CD14-positive monocyte (primary cell): ENCODE results near the gene TOX3. TPM values are rescaled to one million over a fixed set of nuclear protein-coding genes. Genes with fewer than 3 reads are reported as not detected.

Source experiments
- DNase-seq, 3 donors: peaks; one replicate each; pipeline ENCODE4 v3.0.0-alpha.2; 2011 to 2022
- H2AFZ ChIP-seq: 2 replicates; pipeline ENCODE4 v1.6.0; 2012; ENCODE audit warnings: mild to moderate bottlenecking, low read depth, low read length, inconsistent platforms; ENCODE audit not compliant: insufficient read depth, poor library complexity, severe bottlenecking
- H3K27ac ChIP-seq, 2 donors: 1 replicate in 1 of 2; 2 replicates in 1 of 2; pipeline ENCODE4 v1.5.1; 2012 to 2013; ENCODE audit warnings: low read length in 2 of 2, control low read depth in 1 of 2, inconsistent platforms in 1 of 2, low read depth in 1 of 2, mild to moderate bottlenecking in 1 of 2
- H3K27me3 ChIP-seq, 2 donors: one replicate each; pipeline versions ENCODE4 v1.6.0 to v1.6.1; 2011 to 2013; ENCODE audit warnings: low read length in 2 of 2; ENCODE audit not compliant: control insufficient read depth in 2 of 2, insufficient read depth in 2 of 2
- H3K36me3 ChIP-seq, 2 donors: replicated peaks in 1 of 2; 1 replicate in 1 of 2; 2 replicates in 1 of 2; pipeline versions ENCODE4 v1.5.1 to v1.6.1; 2012 to 2013; ENCODE audit warnings: low read length in 2 of 2, control low read depth in 1 of 2, inconsistent platforms in 1 of 2, mild to moderate bottlenecking in 1 of 2; ENCODE audit not compliant: insufficient read depth in 2 of 2, control insufficient read depth in 1 of 2
- H3K4me1 ChIP-seq, 2 donors: 1 replicate in 1 of 2; 2 replicates in 1 of 2; pipeline versions ENCODE4 v1.5.1 to v1.6.1; 2012 to 2013; ENCODE audit warnings: low read length in 2 of 2, control low read depth in 1 of 2, inconsistent platforms in 1 of 2, mild to moderate bottlenecking in 1 of 2, moderate library complexity in 1 of 2; ENCODE audit not compliant: insufficient read depth in 2 of 2, control insufficient read depth in 1 of 2
- H3K4me2 ChIP-seq: replicated peaks from 2 replicates; pipeline ENCODE3; 2012; ENCODE audit warnings: low read length, moderate library complexity, mild to moderate bottlenecking; ENCODE audit not compliant: poor library complexity, severe bottlenecking; ENCODE audit errors: extremely low read depth
- H3K4me3 ChIP-seq, 3 experiments: fragments of 200-600 bp in 1 of 3; sonication (generic) in 1 of 3; replicated peaks in 1 of 3; 1 replicate in 2 of 3; 2 replicates in 1 of 3; pipeline ENCODE4 v1.5.1; 2011 to 2013; ENCODE audit warnings: low read length in 3 of 3, mild to moderate bottlenecking in 3 of 3, control low read depth in 2 of 3, low read depth in 2 of 3, inconsistent platforms in 1 of 3, moderate library complexity in 1 of 3
- H3K79me2 ChIP-seq: 2 replicates; pipeline ENCODE4 v1.6.0; 2012; ENCODE audit warnings: mild to moderate bottlenecking, control low read depth, inconsistent platforms, low read length, moderate library complexity; ENCODE audit not compliant: insufficient read depth
- H3K9ac ChIP-seq: 2 replicates; pipeline ENCODE4 v1.6.0; 2017; ENCODE audit warnings: low read length, mild to moderate bottlenecking; ENCODE audit not compliant: insufficient read depth, poor library complexity, severe bottlenecking
- H3K9me3 ChIP-seq, 2 donors: replicated peaks in 1 of 2; 1 replicate in 1 of 2; 2 replicates in 1 of 2; pipeline versions ENCODE4 v1.5.1 to v1.6.1; 2012 to 2013; ENCODE audit warnings: low read length in 2 of 2, control low read depth in 1 of 2; ENCODE audit not compliant: control insufficient read depth in 1 of 2, insufficient read depth in 1 of 2
- H4K20me1 ChIP-seq: 2 replicates; pipeline ENCODE4 v1.6.0; 2012; ENCODE audit warnings: mild to moderate bottlenecking, low read length, control low read depth, moderate library complexity; ENCODE audit not compliant: insufficient read depth
- H3K27ac Mint-ChIP-seq, 7 donors: one replicate each; pipeline ENCODE4 v1.8.0; 2020; ENCODE audit warnings: mild to moderate bottlenecking in 7 of 7, mixed read lengths in 7 of 7, moderate library complexity in 6 of 7, inconsistent platforms in 2 of 7
- H3K27me3 Mint-ChIP-seq, 3 donors: one replicate each; pipeline ENCODE4 v1.8.0; 2021 to 2022; ENCODE audit warnings: low read depth in 3 of 3, mild to moderate bottlenecking in 3 of 3, mixed read lengths in 3 of 3, moderate library complexity in 3 of 3, inconsistent platforms in 1 of 3
- H3K36me3 Mint-ChIP-seq, 2 donors: one replicate each; pipeline ENCODE4 v1.8.0; 2020; ENCODE audit warnings: mixed read lengths in 2 of 2, inconsistent platforms in 1 of 2, mild to moderate bottlenecking in 1 of 2
- H3K4me1 Mint-ChIP-seq: one replicate; pipeline ENCODE4 v1.8.0; 2020; ENCODE audit warnings: mild to moderate bottlenecking, mixed read lengths
- H3K4me3 Mint-ChIP-seq, 2 donors: one replicate each; pipeline ENCODE4 v1.8.0; 2020; ENCODE audit warnings: mild to moderate bottlenecking in 2 of 2, mixed read lengths in 2 of 2, moderate library complexity in 1 of 2
- H3K9me3 Mint-ChIP-seq, 7 donors: one replicate each; pipeline ENCODE4 v1.8.0; 2020 to 2022; ENCODE audit warnings: mixed read lengths in 7 of 7, mild to moderate bottlenecking in 6 of 7, moderate library complexity in 6 of 7, inconsistent platforms in 2 of 7
- WGBS: methylation state at CpG from one replicate; pipeline ENCODE4 v1.1.5; 2013; ENCODE audit warnings: missing lambda C conversion rate; ENCODE audit not compliant: insufficient coverage; 5-methylcytosine and 5-hydroxymethylcytosine counted together
- intact Hi-C, 2 donors: fragments of 100-400 bp; cut with micrococcal nuclease; formaldehyde crosslinking; loops; one replicate each; pipeline versions ENCODE4 v1.15.0 to v1.15.1; 2023
- polyA plus RNA-seq, 3 donors: library from polyadenylated mRNA; depleted of rRNA in 1 of 3; unstranded in 2 of 3; stranded (reverse) in 1 of 3; fragments of 300-500 nt in 2 of 3; fragments of >200 nt in 1 of 3; fragmentation: Illumina TruSeq in 2 of 3; gene quantifications; 1 replicate in 2 of 3; 2 replicates in 1 of 3; pipeline ENCODE4 v1.2.3, GENCODE V29; 2012 to 2021
- TF ChIP-seq, protein P1 (sequence below): fragments of 200-600 bp; IDR thresholded peaks from one replicate; pipeline ENCODE4 v1.8.0; 2022; ENCODE audit warnings: antibody characterized with exemption, mild to moderate bottlenecking

TOX3 gene
- polyA plus RNA-seq, 3 donors: not detected

DNA sequence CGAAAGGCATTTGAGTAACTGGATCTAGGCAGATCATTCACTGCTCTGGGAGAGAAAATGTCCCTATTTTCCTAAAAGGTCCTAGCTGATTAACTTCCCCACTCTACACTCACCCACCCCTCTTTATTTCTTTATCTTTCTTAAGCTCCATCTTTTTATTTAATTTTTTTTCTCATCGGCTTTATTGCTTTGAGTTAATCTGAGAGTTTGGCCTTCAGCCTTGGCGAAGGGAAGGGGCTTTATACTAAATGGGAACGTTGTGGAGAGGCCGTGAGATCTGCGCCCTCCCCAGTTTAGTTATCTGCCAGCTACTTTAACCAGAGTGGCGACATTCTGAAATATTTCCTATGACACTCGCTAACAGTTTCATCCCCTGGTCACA is 882 bp upstream of the TOX3 start:
- Histone ChIP-seq H3K36me3 (no peaks in the 10 kb centered on the region), H3K9me3 (peaks cover 0 to 23% of the 10 kb centered on the region in 2 donors), H4K20me1 (no peaks in the 10 kb centered on the region), H3K79me2 (no peaks in the 10 kb centered on the region), H3K4me3 (no peak overlapping the region), H3K27ac (no peak overlapping the region), H3K4me1 (no peaks in the 10 kb centered on the region), H3K9ac (no peak overlapping the region), H3K27me3 (peaks cover 34 to 59% of the 10 kb centered on the region in 2 donors), H3K4me2 (no peak overlapping the region), H2AFZ (no peak overlapping the region)
- WGBS: 35% methylated on average over 2 of the region's 8 CpGs
- DNase-seq: no peak
- TF ChIP-seq, protein P1, sequence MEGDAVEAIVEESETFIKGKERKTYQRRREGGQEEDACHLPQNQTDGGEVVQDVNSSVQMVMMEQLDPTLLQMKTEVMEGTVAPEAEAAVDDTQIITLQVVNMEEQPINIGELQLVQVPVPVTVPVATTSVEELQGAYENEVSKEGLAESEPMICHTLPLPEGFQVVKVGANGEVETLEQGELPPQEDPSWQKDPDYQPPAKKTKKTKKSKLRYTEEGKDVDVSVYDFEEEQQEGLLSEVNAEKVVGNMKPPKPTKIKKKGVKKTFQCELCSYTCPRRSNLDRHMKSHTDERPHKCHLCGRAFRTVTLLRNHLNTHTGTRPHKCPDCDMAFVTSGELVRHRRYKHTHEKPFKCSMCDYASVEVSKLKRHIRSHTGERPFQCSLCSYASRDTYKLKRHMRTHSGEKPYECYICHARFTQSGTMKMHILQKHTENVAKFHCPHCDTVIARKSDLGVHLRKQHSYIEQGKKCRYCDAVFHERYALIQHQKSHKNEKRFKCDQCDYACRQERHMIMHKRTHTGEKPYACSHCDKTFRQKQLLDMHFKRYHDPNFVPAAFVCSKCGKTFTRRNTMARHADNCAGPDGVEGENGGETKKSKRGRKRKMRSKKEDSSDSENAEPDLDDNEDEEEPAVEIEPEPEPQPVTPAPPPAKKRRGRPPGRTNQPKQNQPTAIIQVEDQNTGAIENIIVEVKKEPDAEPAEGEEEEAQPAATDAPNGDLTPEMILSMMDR: no peak
- no peaks in the 10 kb centered on the region for H3K36me3 Mint-ChIP-seq
- H3K4me1 Mint-ChIP-seq: peaks cover 2% of the 10 kb centered on the region
- peaks cover 0 to 16% (median 10%) of the 10 kb centered on the region in 7 donors for H3K9me3 Mint-ChIP-seq
- H3K4me3 Mint-ChIP-seq: peak overlapping the region in 1 of 2 donors; percentile 78
- H3K27ac Mint-ChIP-seq: no peak overlapping the region
- intact Hi-C loops: no loop called here
- peaks cover 46 to 66% (median 56%) of the 10 kb centered on the region in 3 donors for H3K27me3 Mint-ChIP-seq

DNA sequence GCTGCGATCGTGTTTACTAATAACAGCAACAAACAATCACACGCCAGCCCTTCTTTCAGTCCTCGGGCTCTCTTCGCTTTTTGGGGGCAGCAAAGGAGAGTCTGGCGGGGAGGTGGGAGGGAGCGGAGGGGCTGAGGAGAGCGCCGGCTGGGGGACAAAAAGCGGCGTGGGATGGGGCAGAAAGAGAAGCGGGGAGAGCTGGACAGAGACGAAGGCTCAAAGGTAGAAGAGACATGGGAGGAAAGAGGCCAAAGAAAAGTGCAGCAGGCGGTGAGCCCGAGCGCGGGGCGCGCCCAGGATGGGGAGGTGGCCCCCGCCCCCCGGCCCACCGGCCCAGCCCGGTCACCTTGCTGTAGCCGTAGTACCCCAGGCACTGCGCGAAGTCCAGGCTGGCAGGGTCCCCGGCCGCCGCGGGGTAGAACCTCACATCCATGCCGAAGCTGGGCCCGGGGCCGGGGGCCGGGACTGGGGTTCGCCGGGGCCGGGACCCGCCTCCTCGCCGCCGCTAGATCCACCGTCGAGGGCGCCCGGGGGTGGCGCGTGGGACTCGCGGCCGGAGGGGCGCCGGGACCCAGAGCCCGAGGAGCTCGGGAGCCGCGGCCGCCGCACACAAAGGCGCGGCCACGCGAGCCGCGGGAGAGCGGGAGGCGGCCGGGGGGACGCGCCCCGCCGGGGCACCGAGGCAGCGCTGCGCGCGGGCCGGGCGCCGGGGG is 496 bp downstream of the TOX3 start:
- Histone ChIP-seq H4K20me1 (no peaks in the 10 kb centered on the region), H3K27ac (no peak overlapping the region), H3K79me2 (no peaks in the 10 kb centered on the region), H3K4me2 (no peak overlapping the region), H3K36me3 (no peaks in the 10 kb centered on the region), H2AFZ (no peak overlapping the region), H3K27me3 (peaks cover 34 to 59% of the 10 kb centered on the region in 2 donors), H3K4me3 (no peak overlapping the region), H3K4me1 (no peaks in the 10 kb centered on the region), H3K9ac (no peak overlapping the region), H3K9me3 (peaks cover 0 to 23% of the 10 kb centered on the region in 2 donors)
- Mint-ChIP-seq H3K4me3 (peak overlapping the region in 1 of 2 donors; percentile 60), H3K4me1 (peaks cover 2% of the 10 kb centered on the region), H3K27ac (no peak overlapping the region), H3K36me3 (no peaks in the 10 kb centered on the region), H3K27me3 (peaks cover 46 to 62% (median 55%) of the 10 kb centered on the region in 3 donors), H3K9me3 (peaks cover 0 to 16% (median 10%) of the 10 kb centered on the region in 7 donors)
- TF ChIP-seq, protein P1: no peak
- 2% methylated on average over 72 of the region's 79 CpGs for WGBS
- no peak for DNase-seq
- intact Hi-C loops: no loop called here
